MM.1S (cell line): Measurements from ENCODE around the gene PTCH2.

Experiments
- CTCF ChIP-seq: fragments of 300-600 bp; sonication (generic); IDR thresholded peaks from 2 replicates; pipeline ENCODE4 v1.5.1; 2016; ENCODE audit warnings: antibody characterized with exemption, low read length, mixed read lengths
- EZH2 ChIP-seq: fragments of 300-600 bp; sonication (generic); optimal IDR thresholded peaks from 2 replicates; pipeline ENCODE3; 2017; ENCODE audit warnings: low read depth, mild to moderate bottlenecking, antibody characterized with exemption, low read length, mixed read lengths

- TF ChIP-seq CTCF (no peak), EZH2 (no peak)
These were observed 14.9 kb downstream of the PTCH2 start for GRCh38 chr1:44828003-44828651.
